ENCODE measurements around the gene TFPI. TPM values are rescaled to one million over a fixed set of nuclear protein-coding genes. Genes with fewer than 3 reads are reported as not detected.

Gene TFPI
- total RNA-seq, 1 donor from 2014 or later: 716 TPM

GRCh38 chr2:187421519-187421918, 132.7 kb downstream of the TFPI start:
- no peak for DNase-seq (ENCODE audit: low read depth in 2 of 2)

- DNase-seq (ENCODE audit: low read depth in 2 of 2): no peak
These were observed 134.4 kb downstream of the TFPI start for GRCh38 chr2:187419808-187420207.

- no peak for DNase-seq (ENCODE audit: low read depth in 2 of 2)
These were observed 138.8 kb downstream of the TFPI start for GRCh38 chr2:187415449-187415848.

Other genes starting within 250 kb of the TFPI start
- gene CALCRL, start 106.2 kb downstream of the TFPI start, total RNA-seq: 316 and 330 TPM in 2 replicates

Measured in dermis microvascular lymphatic vessel endothelial cell (primary cell).